GM18520 (cell line): ENCODE measurements around the gene RBM24.

Experiments used
- ATAC-seq: cut with Tn5 transposase; IDR thresholded peaks from one replicate; pipeline ENCODE4 v1.9.1; 2021; ENCODE audit not compliant: unreplicated experiment

The RBM24 gene

GRCh38 chr6:17341117-17341805 is 60.1 kb downstream of the RBM24 start:
- no peak for ATAC-seq

DNA sequence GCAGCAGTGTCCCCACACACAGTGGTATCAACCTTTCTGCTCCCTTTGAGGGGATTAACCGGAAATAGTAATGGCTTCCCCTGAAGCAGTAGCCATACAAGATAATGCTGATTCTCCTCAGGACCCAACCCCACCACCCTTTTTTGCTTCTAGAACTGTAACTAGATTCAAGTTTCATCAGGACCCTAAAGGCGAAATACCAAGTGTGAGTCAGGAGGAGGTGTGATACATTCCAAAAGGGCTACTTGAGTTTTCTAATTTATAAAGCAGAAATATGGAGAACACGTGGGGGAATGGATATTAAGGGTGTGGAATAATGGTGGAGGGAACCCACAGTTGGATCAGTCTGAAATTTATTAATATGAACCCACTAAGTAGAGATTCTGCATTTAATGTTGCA is 60.7 kb downstream of the RBM24 start:
- no peak for ATAC-seq

DNA sequence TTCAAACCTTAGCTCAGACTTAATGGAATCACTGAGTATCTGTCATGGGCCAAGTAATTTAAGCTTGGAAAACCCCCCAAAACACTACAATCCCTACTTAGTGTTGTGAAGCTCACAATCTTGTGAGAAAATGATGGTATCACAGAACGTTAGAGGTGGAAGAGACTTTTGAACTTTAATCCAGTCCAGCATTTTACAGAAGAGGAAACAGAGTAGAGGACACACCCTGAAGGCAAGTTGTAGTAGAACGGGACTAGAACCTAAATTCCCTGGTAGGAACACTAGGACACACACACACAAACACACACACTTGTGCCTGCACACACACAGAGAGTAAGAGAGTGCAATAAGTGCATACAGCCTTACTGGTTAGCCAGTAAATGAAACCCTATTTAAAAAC is 62.1 kb downstream of the RBM24 start:
- ATAC-seq: no peak
